CD4-positive, alpha-beta T cell treated with Interleukin-4 for 4 hours (primary cell): ENCODE results near the gene LRRC8B.

Experiments
- DNase-seq: peaks from one replicate; pipeline ENCODE4 v3.0.0-alpha.2; 2020

Gene LRRC8B

GRCh38 chr1:89548122-89548857 lies 23.7 kb downstream of the LRRC8B start:
- no peak for DNase-seq

DNA sequence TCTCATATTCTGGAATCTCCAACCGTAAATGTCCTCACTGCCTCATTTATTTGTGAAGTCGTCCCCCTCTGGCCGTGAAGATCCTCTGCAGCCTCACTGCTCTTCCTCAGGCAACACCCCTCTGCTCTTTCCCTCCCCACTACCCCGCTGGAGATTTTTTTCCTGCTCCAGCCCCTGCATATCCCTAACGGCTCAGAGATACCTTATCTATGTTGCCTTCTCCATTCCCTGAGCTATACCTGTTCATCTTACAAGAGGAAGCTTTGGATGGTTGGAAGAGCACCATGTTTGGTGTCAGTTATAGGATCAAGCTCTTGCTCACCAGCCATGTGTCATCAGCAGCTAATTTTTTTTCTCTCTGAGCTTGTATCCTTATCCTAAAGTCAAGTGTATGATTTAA lies 26.4 kb downstream of the LRRC8B start:
- DNase-seq: no peak

DNA sequence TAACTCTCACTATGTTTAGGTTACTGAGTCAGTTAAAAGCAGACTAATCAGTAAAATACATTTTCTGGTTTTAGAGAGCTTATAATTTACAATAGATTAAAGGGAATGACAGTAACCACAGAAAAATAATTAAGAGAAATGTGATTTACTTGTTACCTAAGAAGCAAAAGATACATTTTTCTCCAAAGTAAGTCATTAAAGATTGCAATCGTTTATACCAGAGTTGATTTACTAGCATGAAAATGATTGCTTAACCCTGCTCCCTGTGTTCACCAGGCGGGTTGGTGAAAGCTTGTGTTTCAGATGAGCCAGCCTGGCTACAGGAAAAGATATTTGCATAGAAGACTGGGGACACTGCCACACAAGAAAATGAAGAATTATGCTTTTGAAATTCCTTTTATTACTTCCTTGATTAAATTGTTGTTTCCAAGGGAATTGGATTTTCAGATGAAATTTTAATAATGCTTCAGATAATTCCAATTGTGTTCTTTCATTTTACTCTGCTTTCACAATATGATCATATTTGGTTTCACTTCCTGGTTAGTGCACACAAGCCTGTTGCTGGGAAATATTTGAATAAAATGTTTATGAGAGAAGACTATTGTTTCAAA lies 27.9 kb downstream of the LRRC8B start:
- no peak for DNase-seq

- no peak for DNase-seq
These were observed 28.5 kb downstream of the LRRC8B start for GRCh38 chr1:89553157-89553556.

GRCh38 chr1:89555550-89555949 lies 30.9 kb downstream of the LRRC8B start:
- no peak for DNase-seq

DNA sequence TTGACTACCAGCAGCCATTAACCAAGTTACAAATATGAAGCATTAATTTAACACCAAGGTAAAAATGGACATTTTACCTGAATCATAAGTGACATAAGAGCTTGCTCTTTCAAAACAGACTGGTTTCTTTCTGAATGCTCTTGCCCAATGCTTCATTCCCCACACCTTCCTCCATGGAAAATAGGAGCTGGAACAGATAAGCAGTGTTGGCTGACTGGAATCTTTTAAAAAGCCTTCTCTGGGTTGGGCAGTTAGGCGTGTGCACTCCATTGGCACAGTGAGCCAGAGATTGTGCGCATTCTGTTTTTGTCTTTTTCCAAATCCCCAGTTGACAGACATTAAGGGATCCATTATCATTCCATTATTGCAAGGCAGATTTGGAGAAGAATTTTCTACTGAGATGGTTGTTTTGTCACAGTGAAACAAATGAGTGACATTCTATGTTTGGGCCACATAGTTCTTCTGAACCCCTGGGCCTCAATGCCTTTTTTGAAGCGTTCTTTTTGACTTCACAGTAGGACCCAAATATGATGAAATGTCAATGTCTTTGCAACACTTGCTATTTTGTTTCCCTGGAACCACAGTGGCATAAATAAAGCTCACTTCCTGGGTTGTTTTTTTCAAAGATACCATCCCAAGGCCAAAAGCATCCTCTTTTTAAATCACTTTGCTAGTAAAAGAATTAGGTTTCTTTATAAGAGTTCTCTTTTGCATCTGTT lies 32.3 kb downstream of the LRRC8B start:
- DNase-seq: no peak

GRCh38 chr1:89557445-89557825 lies 32.8 kb downstream of the LRRC8B start:
- no peak for DNase-seq

GRCh38 chr1:89557956-89558355 lies 33.3 kb downstream of the LRRC8B start:
- DNase-seq: no peak

DNA sequence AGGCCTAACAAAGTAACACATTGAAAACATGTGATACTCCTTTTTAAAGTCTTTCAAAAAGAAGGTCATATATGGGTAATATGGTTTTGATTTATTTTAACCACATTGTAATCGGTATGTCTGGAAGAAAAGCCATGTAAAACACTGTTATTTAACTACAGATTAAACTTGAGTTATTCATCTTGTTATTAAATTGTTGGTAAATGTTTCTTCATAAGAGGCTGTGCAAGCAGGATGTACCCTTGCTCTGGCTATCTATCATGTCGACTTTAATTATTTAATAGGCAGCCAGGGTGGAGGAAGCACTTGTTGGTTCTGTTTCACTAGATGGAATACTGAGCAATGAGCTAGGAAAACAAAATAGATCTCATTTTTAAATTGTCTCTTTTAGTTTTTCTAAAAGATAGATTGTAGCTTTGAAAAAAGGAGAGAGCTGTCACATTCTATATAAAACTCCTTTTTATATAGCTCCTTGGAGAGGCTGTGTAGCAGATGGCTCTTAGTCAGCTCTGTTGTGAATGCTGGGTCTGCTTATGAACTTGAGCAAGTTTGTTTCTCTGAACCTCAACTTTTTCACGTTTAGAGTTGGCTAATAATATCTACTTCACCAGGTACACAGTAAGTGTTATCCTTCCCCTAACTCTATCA lies 39.5 kb downstream of the LRRC8B start:
- no peak for DNase-seq

DNA sequence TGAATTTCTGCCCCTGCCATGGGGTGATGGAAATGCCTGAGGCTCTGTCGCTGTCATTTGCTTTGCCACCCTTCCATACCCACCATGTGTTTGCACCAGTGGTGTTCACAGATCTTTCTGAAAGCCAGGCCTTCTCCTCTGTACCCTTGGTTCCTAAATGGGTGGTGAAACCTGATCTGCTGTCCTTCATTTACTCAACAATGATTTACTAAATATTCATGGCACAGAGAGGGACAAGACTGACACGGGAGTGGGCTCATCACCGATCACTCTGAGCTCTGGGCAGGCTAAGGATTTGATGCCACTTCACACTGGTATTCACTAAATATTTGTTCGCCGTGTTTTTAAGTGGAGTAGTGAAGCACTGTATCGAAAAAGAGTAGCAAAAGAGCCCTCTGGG lies 40.9 kb downstream of the LRRC8B start:
- DNase-seq: no peak

DNA sequence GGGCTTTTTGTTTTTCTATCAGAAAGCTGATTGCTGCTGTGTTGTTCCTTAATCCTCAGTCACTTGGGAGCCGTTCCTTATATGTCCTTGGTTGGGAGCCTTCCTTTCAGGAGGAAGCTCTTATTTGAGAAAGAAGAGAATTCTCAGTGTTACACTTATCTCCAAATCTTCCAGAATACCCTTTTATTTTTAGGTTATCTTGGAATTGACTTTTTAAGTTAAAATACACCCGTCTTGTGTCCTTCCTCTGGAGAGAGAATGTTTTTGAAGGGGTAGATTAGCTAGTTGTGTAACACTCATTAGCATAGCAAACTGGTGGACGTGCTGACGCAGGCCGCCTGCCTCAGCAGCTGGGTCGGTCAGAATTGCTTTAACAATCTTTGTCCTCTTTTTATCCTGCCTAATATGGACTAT lies 42.1 kb downstream of the LRRC8B start:
- DNase-seq: no peak

DNA sequence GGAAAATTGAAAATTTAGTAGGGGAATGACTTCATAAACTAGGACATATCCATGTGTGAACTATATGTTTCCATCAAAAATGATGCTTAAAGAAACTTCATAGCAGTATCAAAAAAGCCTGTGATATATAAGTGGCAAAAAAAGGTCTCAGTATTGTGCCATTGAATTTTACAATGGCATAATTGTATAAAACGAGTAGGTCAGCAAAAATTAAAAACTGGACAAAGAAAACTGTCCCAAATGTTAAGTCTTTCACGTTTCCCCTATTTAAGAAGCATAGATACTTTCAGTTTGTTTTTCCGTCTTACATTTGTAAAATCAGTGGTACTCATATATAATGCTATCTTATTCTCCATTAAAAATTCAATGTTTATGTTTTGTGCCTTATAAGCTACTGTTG lies 43.2 kb downstream of the LRRC8B start:
- no peak for DNase-seq

DNA sequence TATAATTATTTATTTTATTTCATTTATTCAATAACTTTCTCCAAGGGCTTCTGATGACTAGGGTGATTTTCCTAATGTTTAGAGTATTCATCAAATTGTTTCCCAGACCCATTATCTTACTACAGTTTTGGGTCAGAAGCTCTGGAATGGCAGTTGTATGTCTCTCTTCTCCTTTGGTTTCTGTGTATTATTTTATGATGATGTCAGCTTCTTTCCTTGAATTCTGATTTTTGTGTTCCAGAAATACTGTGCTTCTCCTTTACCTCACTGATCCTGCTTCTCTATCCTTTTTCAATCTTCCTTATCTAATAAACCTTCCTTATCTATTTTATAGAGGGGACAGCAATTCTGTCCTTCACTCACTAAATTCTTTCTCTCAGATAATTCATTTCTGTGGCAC lies 48.8 kb downstream of the LRRC8B start:
- no peak for DNase-seq

DNA sequence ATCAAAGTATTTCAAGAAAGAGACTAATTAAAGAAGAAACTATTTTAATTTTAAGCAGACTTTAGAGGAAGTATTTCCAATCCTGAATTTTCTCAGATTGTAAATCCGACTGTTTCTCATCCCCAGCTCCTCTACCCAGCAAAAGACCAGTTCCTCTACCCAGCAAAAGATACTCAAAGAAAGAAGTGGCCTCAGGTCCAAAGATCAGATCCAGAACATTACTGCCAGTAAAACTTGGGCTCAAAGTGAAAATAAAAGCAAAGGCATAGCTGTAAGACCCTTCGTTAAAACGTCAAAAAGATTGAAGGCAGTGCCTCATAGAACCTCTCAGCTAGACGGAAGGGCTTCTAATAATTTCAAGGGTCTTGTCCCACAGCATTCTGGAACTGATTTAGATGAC lies 50.0 kb downstream of the LRRC8B start:
- DNase-seq: no peak

DNA sequence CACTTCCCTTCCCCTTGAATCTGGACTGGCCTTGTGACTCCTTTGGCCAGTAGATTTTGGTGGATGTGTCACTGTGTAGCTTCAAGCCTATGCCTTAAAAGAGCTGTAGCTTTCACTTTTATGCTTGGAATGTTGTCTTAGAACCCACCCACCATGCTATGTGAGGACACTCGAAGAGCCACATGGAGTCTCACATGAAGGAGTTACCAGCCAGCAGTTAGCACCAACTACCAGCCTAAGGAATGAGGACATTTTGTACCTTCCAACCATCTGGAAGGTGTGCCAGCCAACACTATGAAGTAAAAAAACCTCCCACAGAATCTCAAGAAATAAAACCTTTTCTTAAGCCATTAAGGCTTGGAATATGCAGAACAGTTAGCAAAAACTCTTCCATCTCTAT lies 50.6 kb downstream of the LRRC8B start:
- no peak for DNase-seq

GRCh38 chr1:89576013-89576412 lies 51.4 kb downstream of the LRRC8B start:
- DNase-seq: no peak

- DNase-seq: no peak
These were observed 53.5 kb downstream of the LRRC8B start for GRCh38 chr1:89578151-89578550.

DNA sequence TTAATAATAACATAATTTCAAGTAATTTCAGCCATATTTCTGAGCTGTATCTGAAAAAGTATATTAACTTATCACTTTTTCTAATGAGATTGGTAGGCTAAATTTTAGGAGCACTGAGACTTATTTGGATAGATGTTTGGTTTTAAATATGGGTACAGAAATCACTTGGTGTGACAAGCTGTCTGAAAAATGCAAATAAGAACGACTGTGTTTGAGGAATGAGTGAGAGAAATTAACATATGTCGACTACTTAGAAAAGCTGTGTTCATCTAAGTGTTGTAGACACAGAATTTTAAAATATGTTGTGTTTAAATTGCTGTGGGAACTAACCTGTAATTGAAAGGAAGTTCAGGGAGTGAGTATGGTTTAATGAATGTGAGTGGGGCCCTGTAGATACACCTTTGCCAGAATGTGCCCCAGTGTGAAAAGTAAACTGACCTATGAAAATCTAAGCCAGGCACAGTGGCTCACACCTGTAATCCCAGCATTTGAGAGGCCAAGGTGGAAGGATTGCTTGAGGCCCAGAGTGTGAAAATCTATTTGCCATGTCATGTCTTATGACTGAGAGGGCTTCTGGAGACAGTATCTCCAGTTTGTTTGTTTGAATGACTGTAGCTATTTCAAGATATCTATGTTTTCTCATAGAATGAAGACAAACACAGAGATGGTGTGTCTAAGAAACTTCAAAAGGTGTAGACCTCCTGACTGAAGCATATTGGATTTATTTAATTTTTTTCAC lies 54.5 kb downstream of the LRRC8B start:
- DNase-seq: no peak

DNA sequence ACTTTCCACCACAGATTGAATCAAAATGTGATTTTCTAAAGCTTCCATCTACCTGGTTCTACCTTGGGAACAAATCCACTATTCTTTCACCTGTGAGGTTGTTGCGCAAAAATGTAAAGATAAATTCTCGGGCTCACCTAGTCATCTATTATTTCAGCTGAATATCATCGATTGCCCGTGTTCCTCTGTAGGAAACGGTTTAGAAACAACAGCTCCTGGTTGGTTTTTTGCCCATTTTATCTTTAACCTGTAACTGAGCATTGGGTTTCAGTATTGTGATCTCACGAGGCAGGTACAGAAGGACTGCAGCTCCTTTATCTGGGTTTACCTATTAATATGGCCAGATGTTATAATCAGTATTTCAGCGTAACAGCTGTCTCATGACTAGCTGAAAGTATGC lies 55.4 kb downstream of the LRRC8B start:
- no peak for DNase-seq

GRCh38 chr1:89581859-89582258 lies 57.2 kb downstream of the LRRC8B start:
- no peak for DNase-seq

DNA sequence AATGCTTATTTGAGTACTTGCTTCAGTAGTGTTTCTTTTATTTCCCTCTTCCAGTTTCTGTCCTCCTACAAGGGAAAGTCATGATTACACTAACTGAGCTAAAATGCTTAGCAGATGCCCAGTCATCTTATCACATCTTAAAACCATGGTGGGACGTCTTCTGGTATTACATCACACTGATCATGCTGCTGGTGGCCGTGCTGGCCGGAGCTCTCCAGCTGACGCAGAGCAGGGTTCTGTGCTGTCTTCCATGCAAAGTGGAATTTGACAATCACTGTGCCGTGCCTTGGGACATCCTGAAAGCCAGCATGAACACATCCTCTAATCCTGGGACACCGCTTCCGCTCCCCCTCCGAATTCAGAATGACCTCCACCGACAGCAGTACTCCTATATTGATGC lies 57.9 kb downstream of the LRRC8B start:
- DNase-seq: no peak

DNA sequence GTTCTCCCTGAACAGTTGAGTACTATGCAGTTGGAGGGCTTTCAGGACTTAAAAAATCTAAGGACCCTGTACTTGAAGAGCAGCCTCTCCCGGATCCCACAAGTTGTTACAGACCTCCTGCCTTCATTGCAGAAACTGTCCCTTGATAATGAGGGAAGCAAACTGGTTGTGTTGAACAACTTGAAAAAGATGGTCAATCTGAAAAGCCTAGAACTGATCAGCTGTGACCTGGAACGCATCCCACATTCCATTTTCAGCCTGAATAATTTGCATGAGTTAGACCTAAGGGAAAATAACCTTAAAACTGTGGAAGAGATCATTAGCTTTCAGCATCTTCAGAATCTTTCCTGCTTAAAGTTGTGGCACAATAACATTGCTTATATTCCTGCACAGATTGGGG lies 59.6 kb downstream of the LRRC8B start:
- no peak for DNase-seq

- no peak for DNase-seq
These were observed 60.2 kb downstream of the LRRC8B start for GRCh38 chr1:89584781-89585180.
